GM12878 (cell line): ENCODE results near the gene SSU72. TPM values are rescaled to one million over a fixed set of nuclear protein-coding genes. Genes with fewer than 3 reads are reported as not detected.

Experiments used
- ATAC-seq: fragments of 200-7000 bp; cut with Tn5 transposase; 3 replicates; pipeline ENCODE4 v1.9.1; 2020; ENCODE audit warnings: mild to moderate bottlenecking, moderate library complexity
- BruUV-seq: library from RNA; stranded (reverse); fragments of 400-500 nt; replicated peaks from 2 replicates; lab custom pipeline; 2021; lab: Mats Ljungman, UMichigan
- CTCF ChIA-PET: fragments of 300-600 bp; sonication (Branson Sonifier 250); formaldehyde crosslinking; extraction: SDS; loops from one replicate; lab custom pipeline; 2021; ENCODE audit warnings: inconsistent platforms; lab: Yijun Ruan, JAX
- POLR2A ChIA-PET: fragments of 350-600 bp; formaldehyde crosslinking; extraction: SDS; loops from one replicate; lab custom pipeline; 2021; ENCODE audit warnings: inconsistent platforms; lab: Charles Lee
- RAD21 ChIA-PET: fragments of 300-600 bp; sonication (Branson Sonifier 250); formaldehyde crosslinking; loops from one replicate; lab custom pipeline; 2023; ENCODE audit warnings: antibody characterized with exemption; ENCODE audit not compliant: unreplicated experiment; lab: Charles Lee
- SMC1A ChIA-PET: fragments of 300-600 bp; sonication (Branson Sonifier 250); formaldehyde crosslinking; loops from one replicate; lab custom pipeline; 2023; ENCODE audit not compliant: unreplicated experiment, uncharacterized antibody; lab: Charles Lee
- DNase-seq: peaks from one replicate; pipeline ENCODE4 v3.0.0-alpha.2; 2011; ENCODE audit warnings: low read depth, low spot score
- FAIRE-seq: peaks from 3 replicates; lab custom pipeline; 2011; peaks lifted over from hg19 to GRCh38; lab: Jason Lieb, UNC
- H2AFZ ChIP-seq: 2 replicates; pipeline ENCODE4 v1.6.0; 2011; ENCODE audit warnings: low read depth, low read length, control low read depth; ENCODE audit not compliant: control insufficient read depth
- H3K27ac ChIP-seq: 2 replicates; pipeline ENCODE4 v1.5.1; 2011; ENCODE audit warnings: control low read depth; ENCODE audit not compliant: control insufficient read depth, insufficient read depth
- H3K27me3 ChIP-seq, 2 experiments: replicated peaks in 1 of 2; 2 replicates each; pipeline versions ENCODE4 v1.6.0 to v1.6.1; 2011; ENCODE audit warnings: low read length in 1 of 2; ENCODE audit not compliant: control insufficient read depth in 2 of 2, insufficient read depth in 2 of 2
- H3K36me3 ChIP-seq, 2 experiments: 2 replicates each; pipeline ENCODE4 v1.5.1; 2011; ENCODE audit warnings: low read length in 1 of 2; ENCODE audit not compliant: control insufficient read depth in 2 of 2, insufficient read depth in 2 of 2
- H3K4me1 ChIP-seq: 2 replicates; pipeline ENCODE4 v1.6.1; 2011; ENCODE audit warnings: mild to moderate bottlenecking, low read length, moderate library complexity, mixed read lengths; ENCODE audit not compliant: control insufficient read depth, insufficient read depth
- H3K4me2 ChIP-seq: 2 replicates; pipeline ENCODE4 v1.6.0; 2011; ENCODE audit warnings: control low read depth; ENCODE audit not compliant: control insufficient read depth, insufficient read depth
- H3K4me3 ChIP-seq: fragments of 200-600 bp; sonication (generic); 2 replicates; pipeline ENCODE4 v1.5.1; 2016
- H3K79me2 ChIP-seq: 2 replicates; pipeline ENCODE4 v1.6.0; 2011; ENCODE audit warnings: low read length; ENCODE audit not compliant: control insufficient read depth, insufficient read depth
- H3K9ac ChIP-seq: 2 replicates; pipeline ENCODE4 v1.8.0; 2011; ENCODE audit warnings: low read length, control low read depth, mixed read lengths; ENCODE audit not compliant: control insufficient read depth, insufficient read depth
- H3K9me3 ChIP-seq: replicated peaks from 3 replicates; pipeline ENCODE4 v1.5.1; 2011; ENCODE audit warnings: mild to moderate bottlenecking, low read length; ENCODE audit not compliant: control insufficient read depth, insufficient read depth
- H4K20me1 ChIP-seq: 2 replicates; pipeline ENCODE4 v1.6.0; 2011; ENCODE audit not compliant: control insufficient read depth, insufficient read depth
- BCL3 ChIP-seq: IDR thresholded peaks from 2 replicates; pipeline ENCODE4 v1.6.1; 2011; ENCODE audit warnings: borderline replicate concordance, low read depth, mild to moderate bottlenecking, moderate library complexity, low read length; ENCODE audit not compliant: insufficient read depth, poor library complexity, severe bottlenecking
- CBX3 ChIP-seq: fragments of 200-600 bp; sonication (generic); IDR thresholded peaks from 2 replicates; pipeline ENCODE4 v1.6.1; 2016; ENCODE audit warnings: low read depth, borderline replicate concordance
- CTCF ChIP-seq, 3 experiments: IDR thresholded peaks in 2 of 3; conservative IDR thresholded peaks in 1 of 3; 2 replicates each; pipeline ENCODE4 v1.5.1; 2011; ENCODE audit warnings: low read depth in 3 of 3, low read length in 3 of 3, mild to moderate bottlenecking in 3 of 3, control low read depth in 2 of 3, moderate library complexity in 2 of 3, inconsistent platforms in 1 of 3, mixed read lengths in 1 of 3; ENCODE audit not compliant: control insufficient read depth in 2 of 3, insufficient read depth in 1 of 3; ENCODE audit errors: extremely low read depth in 1 of 3
- EGR1 ChIP-seq, 2 experiments: IDR thresholded peaks; 1 replicate in 1 of 2; 2 replicates in 1 of 2; pipeline ENCODE4 v1.6.1; 2011 to 2012; ENCODE audit warnings: low read depth in 2 of 2, low read length in 2 of 2, borderline replicate concordance in 1 of 2, mild to moderate bottlenecking in 1 of 2, moderate library complexity in 1 of 2
- KAT2A ChIP-seq: conservative IDR thresholded peaks from 2 replicates; pipeline ENCODE4 v1.6.1; 2011; ENCODE audit warnings: low read depth, low read length; ENCODE audit not compliant: control insufficient read depth
- MXI1 ChIP-seq: fragments of 150-350 bp; IDR thresholded peaks from 2 replicates; pipeline ENCODE4 v1.6.1; 2011; ENCODE audit warnings: low read depth, mild to moderate bottlenecking, inconsistent platforms, low read length, improper control_type of control experiment
- NFIC ChIP-seq: IDR thresholded peaks from 2 replicates; pipeline ENCODE4 v1.6.1; 2012; ENCODE audit warnings: low read depth, mild to moderate bottlenecking, inconsistent platforms, low read length, moderate library complexity
- NFXL1 ChIP-seq: fragments of 450-650 bp; IDR thresholded peaks from 2 replicates; pipeline ENCODE4 v1.6.1; 2017; ENCODE audit warnings: antibody characterized with exemption, mild to moderate bottlenecking, borderline replicate concordance
- SMAD1 ChIP-seq: fragments of 450-650 bp; IDR thresholded peaks from 2 replicates; pipeline ENCODE4 v1.6.1; 2018; ENCODE audit warnings: mild to moderate bottlenecking, low read depth; ENCODE audit not compliant: partially characterized antibody
- WGBS: methylation state at CpG from one replicate; pipeline ENCODE4 v1.1.6; 2016; ENCODE audit warnings: low lambda C conversion rate; ENCODE audit not compliant: insufficient replicate concordance, insufficient coverage; ENCODE audit errors: missing lambda C conversion rate; 5-methylcytosine and 5-hydroxymethylcytosine counted together
- in situ Hi-C: fragments of 300-500 bp; cut with MboI; formaldehyde crosslinking; loops from 9 replicates; pipeline ENCODE4 v1.14.3; 2018; ENCODE audit warnings: mixed read lengths
- intact Hi-C: fragments of 100-400 bp; cut with micrococcal nuclease; formaldehyde crosslinking; loops from one replicate; pipeline ENCODE4 v1.14.2; 2022; ENCODE audit not compliant: unreplicated experiment
- polyA plus RNA-seq, 11 experiments: library from polyadenylated mRNA; depleted of rRNA in 4 of 11; unstranded in 6 of 11; stranded (reverse) in 5 of 11; fragments of >200 nt; fragmentation: Nextera tagmentation in 4 of 11; fragmentation: Illumina TruSeq in 1 of 11; extraction: Ambion mirVana in 4 of 11; extraction: Trizol in 1 of 11; gene quantifications; 1 replicate in 1 of 11; 2 replicates in 10 of 11; pipeline versions ENCODE4 v1.2.1 to v1.2.3, GENCODE V29; 2011 to 2016; ENCODE audit warnings: inconsistent platforms in 2 of 11, missing spikeins in 2 of 11, low read depth in 1 of 11
- total RNA-seq, 4 experiments: library from RNA; depleted of rRNA in 3 of 4; stranded (reverse); fragments of >200 nt in 3 of 4; fragmentation: Illumina TruSeq in 1 of 4; extraction: Trizol in 1 of 4; gene quantifications; 2 replicates each; pipeline versions ENCODE4 v1.2.1 to v1.2.3, GENCODE V29; 2013 to 2021

The SSU72 gene
- total and polyA plus RNA-seq, 10 of the 15 experiments (the other 5 are each of a cell fraction or from before 2014, with no cell fraction given), result 28.6 to 172 (median 67.7) TPM

- POLR2A ChIA-PET, result no interaction called here
- intact Hi-C loops, result no loop called here
- Histone ChIP-seq H3K36me3 (no peaks in the 10 kb centered on the region), H3K79me2 (no peaks in the 10 kb centered on the region), H3K4me1 (peaks cover 12% of the 10 kb centered on the region), H3K4me3 (no peak overlapping the region), H2AFZ (no peak overlapping the region), H3K27me3 (peaks cover 0 to 2% of the 10 kb centered on the region in 2 experiments; a peak in 1 of 4 replicates), H3K9ac (no peak overlapping the region), H3K9me3 (no peaks in the 10 kb centered on the region), H3K4me2 (no peak overlapping the region), H4K20me1 (no peaks in the 10 kb centered on the region), H3K27ac (no peak overlapping the region)
- SMC1A ChIA-PET, result no interaction called here
- no TSS peak for BruUV-seq
- ATAC-seq (peak; percentile 46), FAIRE-seq (peak; percentile 44), DNase-seq (no peak)
- TF ChIP-seq CBX3 (no peak), CTCF (IDR thresholded peaks at IDR 0.05 in 2 of 3, conservative IDR thresholded peaks at IDR 0.05 in 1 of 3; ENCODE audit: control insufficient read depth in 2 of 3, extremely low read depth in 1 of 3, insufficient read depth in 1 of 3, low read depth in 3 of 3, low read length in 3 of 3) (no peak), BCL3 (no peak), NFIC (no peak), MXI1 (no peak), NFXL1 (no peak), EGR1 (IDR thresholded peaks at IDR 0.05; ENCODE audit: borderline replicate concordance in 1 of 2, low read depth in 2 of 2, low read length in 2 of 2) (no peak), SMAD1 (no peak), KAT2A (no peak)
- CTCF ChIA-PET, result no interaction called here
- in situ Hi-C loops, result no loop called here
- 54% methylated on average over 10 of the region's 10 CpGs for WGBS
- RAD21 ChIA-PET, result no interaction called here
Measured at GRCh38 chr1:1594602-1595260, 20.1 kb upstream of the SSU72 start.
